ENCODE results near the gene RTN4RL1.

GRCh38 chr17:1997289-1997926, 27.7 kb downstream of the RTN4RL1 start:
- no peak for TF ChIP-seq CTCF (conservative IDR thresholded peaks at IDR 0.05)
- TF ChIP-seq ZFX (IDR thresholded peaks at IDR 0.05): no peak; the same call in 1 of the 2 replicates

Data from C4-2B (cell line).